HUES64 (cell line): ENCODE data around the gene TSR3.

Experiments
- H3K27ac ChIP-seq: 2 replicates; pipeline ENCODE4 v1.7.0; 2013; ENCODE audit warnings: low read depth, low read length, inconsistent platforms
- H3K27me3 ChIP-seq: 2 replicates; pipeline ENCODE4 v1.6.1; 2013; ENCODE audit warnings: mild to moderate bottlenecking, low read length; ENCODE audit not compliant: insufficient read depth
- H3K36me3 ChIP-seq: 2 replicates; pipeline ENCODE4 v1.6.1; 2013; ENCODE audit warnings: mild to moderate bottlenecking, low read length; ENCODE audit not compliant: insufficient read depth
- H3K4me1 ChIP-seq: 2 replicates; pipeline ENCODE4 v1.6.1; 2013; ENCODE audit warnings: mild to moderate bottlenecking, low read length, moderate library complexity; ENCODE audit not compliant: insufficient read depth
- H3K4me3 ChIP-seq: 2 replicates; pipeline ENCODE4 v1.5.1; 2013; ENCODE audit warnings: mild to moderate bottlenecking, low read length, moderate library complexity
- H3K9ac ChIP-seq: 2 replicates; pipeline ENCODE4 v1.6.1; 2013; ENCODE audit warnings: mild to moderate bottlenecking, low read depth, low read length
- H3K9me3 ChIP-seq: 2 replicates; pipeline ENCODE4 v1.6.1; 2013; ENCODE audit warnings: low read depth, low read length; ENCODE audit not compliant: insufficient read depth
- WGBS: fragments of 150-250, 120-280 bp; methylation state at CpG from one replicate; pipeline ENCODE4 v1.1.7; 2013; ENCODE audit warnings: missing lambda C conversion rate; 5-methylcytosine and 5-hydroxymethylcytosine counted together

TSR3 gene

GRCh38 chr16:1375741-1376410 lies 24.2 kb upstream of the TSR3 start:
- 92% methylated on average over 19 of the region's 19 CpGs for WGBS
- Histone ChIP-seq H3K27me3 (no peaks in the 10 kb centered on the region), H3K4me3 (no peak overlapping the region), H3K4me1 (0 out of 2 replicates have a peak, but pooled peaks cover 4% of the 10 kb centered on the region), H3K27ac (no peak overlapping the region), H3K9ac (no peak overlapping the region), H3K9me3 (no peaks in the 10 kb centered on the region), H3K36me3 (0 out of 2 replicates have a peak, but pooled peaks cover 3% of the 10 kb centered on the region)

DNA sequence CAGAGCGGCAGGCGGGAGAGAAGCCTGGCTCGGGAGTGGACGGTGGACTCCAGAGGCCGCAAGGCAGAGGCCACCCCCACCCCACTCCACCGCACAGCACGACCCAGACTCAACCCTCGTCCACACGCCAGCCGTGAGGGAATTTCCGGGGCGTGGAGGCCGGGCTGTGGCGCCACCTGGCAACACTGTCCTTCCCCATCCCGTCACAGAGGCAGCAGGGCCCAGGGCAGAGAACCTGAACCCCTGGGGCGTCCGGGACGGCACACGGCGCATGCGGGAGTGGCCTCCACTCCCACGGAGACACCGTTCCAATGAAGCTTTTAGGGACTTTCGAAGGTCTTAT lies 23.6 kb upstream of the TSR3 start:
- Histone ChIP-seq H3K27ac (no peak overlapping the region), H3K4me3 (no peak overlapping the region), H3K9ac (no peak overlapping the region), H3K9me3 (no peaks in the 10 kb centered on the region), H3K36me3 (0 out of 2 replicates have a peak, but pooled peaks cover 3% of the 10 kb centered on the region), H3K27me3 (no peaks in the 10 kb centered on the region), H3K4me1 (0 out of 2 replicates have a peak, but pooled peaks cover 4% of the 10 kb centered on the region)
- WGBS = 95% methylated on average over 24 of the region's 24 CpGs

DNA sequence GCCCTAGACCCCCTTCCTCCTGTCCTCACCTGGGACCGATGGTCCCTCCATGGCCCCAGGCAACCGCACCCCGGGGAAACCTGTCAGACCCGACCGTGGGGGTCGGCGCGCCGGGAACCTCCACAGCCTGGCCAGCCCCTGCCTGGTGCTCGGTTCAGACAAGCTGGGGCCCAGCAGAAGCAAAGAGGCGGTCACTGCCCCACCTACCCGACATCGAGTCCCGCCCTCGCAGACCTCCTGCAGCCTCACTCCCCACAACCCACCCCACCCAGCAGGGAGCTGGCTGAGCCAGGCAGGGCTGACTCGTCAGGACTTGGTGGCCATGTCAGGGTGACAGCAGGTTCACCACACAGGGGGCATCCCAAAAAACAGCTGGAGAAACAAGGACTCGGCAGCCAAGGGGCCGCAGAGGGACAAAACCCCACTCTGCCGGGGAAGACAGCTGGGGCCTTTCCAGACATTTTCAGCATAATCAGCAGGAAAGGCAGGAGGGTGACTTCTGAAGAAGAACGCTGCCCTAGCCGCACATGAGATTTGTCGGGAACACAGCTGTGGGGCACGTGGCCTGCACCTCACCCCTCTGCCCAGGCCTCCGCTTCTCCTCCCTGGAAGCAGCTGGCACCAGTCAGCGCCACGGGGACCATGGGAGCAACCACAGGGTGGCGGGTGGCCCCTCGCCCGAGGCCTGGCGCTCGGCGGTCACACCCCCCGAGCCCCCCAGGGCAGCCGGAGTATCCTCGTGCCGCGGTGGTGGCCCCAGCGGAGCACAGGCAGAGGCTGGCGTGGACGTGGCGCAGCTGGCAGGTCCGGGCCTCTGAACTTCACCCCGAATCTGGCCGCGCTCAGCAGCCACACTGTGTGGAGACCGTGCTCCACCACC lies 23.0 kb upstream of the TSR3 start:
- Histone ChIP-seq H3K4me3 (no peak overlapping the region), H3K9ac (no peak overlapping the region), H3K27ac (no peak overlapping the region), H3K27me3 (no peaks in the 10 kb centered on the region), H3K4me1 (no peaks in the 10 kb centered on the region), H3K36me3 (peaks cover 9% of the 10 kb centered on the region), H3K9me3 (no peaks in the 10 kb centered on the region)
- 94% methylated on average over 46 of the region's 46 CpGs for WGBS

DNA sequence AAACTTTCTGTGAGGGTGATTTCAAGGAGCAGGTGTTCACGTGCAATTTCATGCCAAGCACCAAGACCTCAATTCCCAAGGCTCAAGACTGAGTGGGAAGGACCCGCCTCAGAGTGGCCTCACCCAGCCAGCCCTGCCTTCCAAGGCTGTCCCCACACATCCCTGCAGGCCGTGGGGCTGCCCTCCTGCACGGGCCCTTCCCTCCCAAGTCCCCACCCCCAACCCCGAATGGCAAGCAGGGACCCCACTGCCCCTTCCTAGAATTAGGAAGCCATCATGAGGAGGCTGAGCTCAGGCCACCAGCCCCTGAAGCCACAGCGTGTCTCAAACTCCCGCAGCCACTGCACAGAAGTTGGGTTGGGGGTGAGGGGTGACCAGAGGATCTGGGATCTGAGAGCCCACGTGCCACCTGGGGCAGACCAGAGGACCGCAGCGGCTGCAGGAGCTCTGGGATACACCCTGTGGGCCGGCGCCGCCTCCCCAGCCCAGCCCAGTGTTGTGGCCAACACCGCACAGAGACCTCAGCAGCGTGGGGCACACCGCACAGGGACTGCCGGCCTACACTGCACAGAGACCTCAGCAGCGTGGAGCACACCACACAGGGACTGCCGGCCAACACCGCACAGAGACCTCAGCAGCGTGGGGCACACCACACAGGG lies 20.7 kb upstream of the TSR3 start:
- Histone ChIP-seq H3K9ac (no peak overlapping the region), H3K36me3 (peaks cover 15% of the 10 kb centered on the region), H3K27ac (no peak overlapping the region), H3K4me1 (no peaks in the 10 kb centered on the region), H3K27me3 (no peaks in the 10 kb centered on the region), H3K9me3 (no peaks in the 10 kb centered on the region), H3K4me3 (no peak overlapping the region)
- 95% methylated on average over 20 of the region's 21 CpGs for WGBS

GRCh38 chr16:1371054-1371978 lies 19.6 kb upstream of the TSR3 start:
- no peak overlapping the region for H3K4me3 ChIP-seq
- peaks cover 23% of the 10 kb centered on the region for H3K36me3 ChIP-seq
- no peaks in the 10 kb centered on the region for H3K9me3 ChIP-seq
- WGBS = 96% methylated on average over 31 of the region's 33 CpGs
- H3K9ac ChIP-seq = no peak overlapping the region
- H3K27me3 ChIP-seq = no peaks in the 10 kb centered on the region
- H3K4me1 ChIP-seq = no peaks in the 10 kb centered on the region
- H3K27ac ChIP-seq = no peak overlapping the region

- H3K27me3 ChIP-seq = no peaks in the 10 kb centered on the region
- H3K4me3 ChIP-seq = no peak overlapping the region
- peaks cover 52% of the 10 kb centered on the region for H3K36me3 ChIP-seq
- H3K9me3 ChIP-seq = no peaks in the 10 kb centered on the region
- 93% methylated on average over 25 of the region's 27 CpGs for whole genome bisulfite sequencing
- no peak overlapping the region for H3K9ac ChIP-seq
- no peak overlapping the region for H3K27ac ChIP-seq
- H3K4me1 ChIP-seq = no peaks in the 10 kb centered on the region
Measured at GRCh38 chr16:1367486-1368174, 16.0 kb upstream of the TSR3 start.

DNA sequence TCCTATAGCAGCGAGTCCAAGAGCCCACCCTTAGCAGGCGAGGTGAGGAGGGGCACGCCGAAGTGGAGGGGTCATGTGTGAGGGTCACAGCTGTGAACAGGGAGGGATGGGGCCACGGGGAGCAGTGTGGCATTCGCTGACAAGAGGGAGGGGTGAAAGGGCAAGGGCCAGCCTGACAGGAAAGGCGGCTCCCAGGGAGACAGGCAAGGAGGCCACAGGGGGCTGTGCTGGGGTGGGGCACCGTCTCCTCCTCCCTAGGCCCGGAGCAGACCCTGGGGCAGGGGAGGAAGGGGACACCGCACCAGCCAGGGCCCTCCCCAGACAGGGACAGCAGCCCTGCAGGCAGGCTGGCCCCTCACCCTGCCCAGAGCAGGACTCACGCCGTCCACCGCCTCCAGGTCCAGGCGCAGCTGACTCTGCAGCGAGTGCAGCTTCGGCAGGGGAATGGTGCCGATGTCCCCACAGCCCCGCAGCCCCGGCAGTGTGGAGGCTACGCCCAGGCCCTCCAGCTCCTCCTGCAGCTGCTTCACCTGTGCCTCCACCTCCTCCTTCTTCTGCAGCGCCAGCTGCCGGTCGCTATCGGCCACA lies 15.1 kb upstream of the TSR3 start:
- WGBS = 94% methylated on average over 24 of the region's 24 CpGs
- H3K27me3 ChIP-seq = no peaks in the 10 kb centered on the region
- H3K4me1 ChIP-seq = no peaks in the 10 kb centered on the region
- no peak overlapping the region for H3K27ac ChIP-seq
- peaks cover 59% of the 10 kb centered on the region for H3K36me3 ChIP-seq
- H3K4me3 ChIP-seq = no peak overlapping the region
- no peaks in the 10 kb centered on the region for H3K9me3 ChIP-seq
- H3K9ac ChIP-seq = no peak overlapping the region

GRCh38 chr16:1366060-1366711 lies 14.5 kb upstream of the TSR3 start:
- Histone ChIP-seq H3K4me1 (no peaks in the 10 kb centered on the region), H3K36me3 (peaks cover 62% of the 10 kb centered on the region), H3K9me3 (no peaks in the 10 kb centered on the region), H3K27me3 (no peaks in the 10 kb centered on the region), H3K4me3 (no peak overlapping the region), H3K9ac (no peak overlapping the region), H3K27ac (no peak overlapping the region)
- 93% methylated on average over 29 of the region's 29 CpGs for WGBS

GRCh38 chr16:1364510-1364909 lies 12.8 kb upstream of the TSR3 start:
- 93% methylated on average over 22 of the region's 22 CpGs for whole genome bisulfite sequencing
- Histone ChIP-seq H3K9me3 (no peaks in the 10 kb centered on the region), H3K36me3 (peaks cover 62% of the 10 kb centered on the region), H3K4me3 (no peak overlapping the region), H3K27me3 (no peaks in the 10 kb centered on the region), H3K4me1 (no peaks in the 10 kb centered on the region), H3K27ac (no peak overlapping the region), H3K9ac (no peak overlapping the region)
